ENCODE data around the gene BTG4. TPM values are rescaled to one million over a fixed set of nuclear protein-coding genes. Genes with fewer than 3 reads are reported as not detected.

BTG4 gene
- 0.17 TPM in 1 of 2 replicates, not detected in the other for total RNA-seq (2014; rRNA removed)
- polyA plus RNA-seq (2012) = 0.11 TPM

GRCh38 chr11:111512296-111513239 lies at the start of gene BTG4:
TSS of gene BTG4 (minus strand) at chr11:111512386. CDS start at chr11:111498776, 13,610 bp downstream.
- no peak for DNase-seq (ENCODE audit: low read depth)

- peak; percentile 84 for DNase-seq (ENCODE audit: low read depth)
Measured at GRCh38 chr11:111561791-111562325, 49.7 kb upstream of the BTG4 start.

- no peak for DNase-seq (ENCODE audit: low read depth)
Measured at GRCh38 chr11:111561306-111561705, 49.1 kb upstream of the BTG4 start.

GRCh38 chr11:111560800-111561199 lies 48.6 kb upstream of the BTG4 start:
- no peak for DNase-seq (ENCODE audit: low read depth)

- DNase-seq (ENCODE audit: low read depth) = no peak
Measured at GRCh38 chr11:111559800-111560464, 47.7 kb upstream of the BTG4 start.

- peak; percentile 96 for DNase-seq (ENCODE audit: low read depth)
Measured at GRCh38 chr11:111557425-111558111, 45.4 kb upstream of the BTG4 start.

GRCh38 chr11:111555255-111555654 lies 43.1 kb upstream of the BTG4 start:
- peak; percentile 86 for DNase-seq (ENCODE audit: low read depth)

- DNase-seq (ENCODE audit: low read depth) = peak; percentile 39
Measured at GRCh38 chr11:111554532-111554931, 42.3 kb upstream of the BTG4 start.

GRCh38 chr11:111550258-111550657 lies 38.1 kb upstream of the BTG4 start:
- DNase-seq (ENCODE audit: low read depth) = no peak

GRCh38 chr11:111549869-111550203 lies 37.6 kb upstream of the BTG4 start:
- DNase-seq (ENCODE audit: low read depth) = no peak

- DNase-seq (ENCODE audit: low read depth) = peak; percentile 64
Measured at GRCh38 chr11:111549196-111549868, 37.1 kb upstream of the BTG4 start.

- no peak for DNase-seq (ENCODE audit: low read depth)
Measured at GRCh38 chr11:111548525-111548924, 36.3 kb upstream of the BTG4 start.

GRCh38 chr11:111542606-111543275 lies 30.6 kb upstream of the BTG4 start:
- no peak for DNase-seq (ENCODE audit: low read depth)

- peak; percentile 41 for DNase-seq (ENCODE audit: low read depth)
Measured at GRCh38 chr11:111541254-111542061, 29.3 kb upstream of the BTG4 start.

GRCh38 chr11:111540937-111541253 lies 28.7 kb upstream of the BTG4 start:
- DNase-seq (ENCODE audit: low read depth) = no peak

- peak; percentile 44 for DNase-seq (ENCODE audit: low read depth)
Measured at GRCh38 chr11:111540114-111540936, 28.1 kb upstream of the BTG4 start, which contains the start of gene LAYN. TSS of gene LAYN (plus strand) at chr11:111540720. CDS start at chr11:111540844, 124 bp downstream.

GRCh38 chr11:111539426-111540113 lies 27.4 kb upstream of the BTG4 start:
- DNase-seq (ENCODE audit: low read depth) = no peak

GRCh38 chr11:111538407-111539114 lies 26.4 kb upstream of the BTG4 start:
- DNase-seq (ENCODE audit: low read depth) = peak; percentile 29

Data from LHCN-M2 (cell line).